Activated CD8-positive, alpha-beta T cell treated with anti-CD3 and anti-CD28 coated beads, Interleukin-2, amount 10 ng/mL, durations not matched to agents 7 days and 5 days (primary cell): ENCODE data around the gene BCAR3. TPM values are rescaled to one million over a fixed set of nuclear protein-coding genes. Genes with fewer than 3 reads are reported as not detected.

ENCODE experiments used
- ATAC-seq: fragments of 150-1000 bp; cut with Tn5 transposase; one replicate; pipeline ENCODE4 v1.10.0; 2021; ENCODE audit warnings: moderate library complexity
- CTCF ChIA-PET: fragments of 350-600 bp; sonication (Branson Sonifier 250); formaldehyde crosslinking; loops from one replicate; lab custom pipeline; 2021; ENCODE audit warnings: antibody characterized with exemption; lab: Charles Lee
- POLR2A ChIA-PET: fragments of 350-600 bp; sonication (Branson Sonifier 250); formaldehyde crosslinking; loops from one replicate; lab custom pipeline; 2021; ENCODE audit warnings: antibody characterized with exemption; lab: Charles Lee
- DNase-seq: peaks from one replicate; pipeline ENCODE4 v3.0.0-alpha.2; 2020
- H3K27ac Mint-ChIP-seq: one replicate; pipeline ENCODE4 v1.8.0; 2021; ENCODE audit warnings: mild to moderate bottlenecking, mixed read lengths
- H3K27me3 Mint-ChIP-seq: one replicate; pipeline ENCODE4 v1.8.0; 2021; ENCODE audit warnings: low read depth, mixed read lengths
- H3K36me3 Mint-ChIP-seq: one replicate; pipeline ENCODE4 v1.8.0; 2021; ENCODE audit warnings: low read depth, mixed read lengths
- H3K4me1 Mint-ChIP-seq: one replicate; pipeline ENCODE4 v1.8.0; 2021; ENCODE audit warnings: low read depth, mixed read lengths
- H3K4me3 Mint-ChIP-seq: one replicate; pipeline ENCODE4 v1.8.0; 2021; ENCODE audit warnings: mild to moderate bottlenecking, mixed read lengths
- H3K9me3 Mint-ChIP-seq: one replicate; pipeline ENCODE4 v1.8.0; 2022; ENCODE audit warnings: mixed read lengths; ENCODE audit not compliant: insufficient read depth
- total RNA-seq, 2 experiments: library from RNA; stranded (reverse); gene quantifications; one replicate each; pipeline ENCODE4 v1.2.3, GENCODE V29; 2021

Gene BCAR3
- total RNA-seq, 2 experiments from 2014 or later: 0.44 to 0.79 TPM

DNA sequence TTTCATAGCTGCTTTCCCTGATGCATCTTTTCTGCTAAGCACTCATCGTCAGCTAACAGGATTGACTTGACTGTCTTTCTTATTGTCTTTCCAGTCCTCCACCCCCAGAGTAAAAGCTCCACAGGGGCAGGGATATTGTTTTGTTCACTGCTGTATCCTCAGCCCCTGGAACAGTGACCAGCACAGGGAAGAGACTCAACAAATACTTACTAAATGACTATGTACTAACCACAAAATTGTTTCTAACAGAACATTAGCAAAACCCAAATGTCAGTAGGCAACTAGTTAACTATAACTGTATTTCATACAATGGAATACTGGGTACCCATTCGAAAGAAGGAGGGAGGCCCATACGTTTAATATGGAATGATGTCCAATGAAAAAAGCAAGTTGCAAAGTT lies 53.0 kb downstream of the BCAR3 start:
- ChIA-PET POLR2A (no interaction called here), CTCF (interaction anchor here (0.7 to 17.0 kb wide), 31 partner anchors 11 to 325 kb away, joined by 3 to 273 read pairs (median 5); partner anchors contain the start of genes DNTTIP2 and GCLM)
- H3K4me3 Mint-ChIP-seq: no peak overlapping the region
- no peaks in the 10 kb centered on the region for H3K36me3 Mint-ChIP-seq
- DNase-seq: no peak
- H3K9me3 Mint-ChIP-seq: no peaks in the 10 kb centered on the region
- no peak for ATAC-seq
- no peak overlapping the region for H3K27ac Mint-ChIP-seq
- peaks cover 6% of the 10 kb centered on the region for H3K27me3 Mint-ChIP-seq
- H3K4me1 Mint-ChIP-seq: no peaks in the 10 kb centered on the region

DNA sequence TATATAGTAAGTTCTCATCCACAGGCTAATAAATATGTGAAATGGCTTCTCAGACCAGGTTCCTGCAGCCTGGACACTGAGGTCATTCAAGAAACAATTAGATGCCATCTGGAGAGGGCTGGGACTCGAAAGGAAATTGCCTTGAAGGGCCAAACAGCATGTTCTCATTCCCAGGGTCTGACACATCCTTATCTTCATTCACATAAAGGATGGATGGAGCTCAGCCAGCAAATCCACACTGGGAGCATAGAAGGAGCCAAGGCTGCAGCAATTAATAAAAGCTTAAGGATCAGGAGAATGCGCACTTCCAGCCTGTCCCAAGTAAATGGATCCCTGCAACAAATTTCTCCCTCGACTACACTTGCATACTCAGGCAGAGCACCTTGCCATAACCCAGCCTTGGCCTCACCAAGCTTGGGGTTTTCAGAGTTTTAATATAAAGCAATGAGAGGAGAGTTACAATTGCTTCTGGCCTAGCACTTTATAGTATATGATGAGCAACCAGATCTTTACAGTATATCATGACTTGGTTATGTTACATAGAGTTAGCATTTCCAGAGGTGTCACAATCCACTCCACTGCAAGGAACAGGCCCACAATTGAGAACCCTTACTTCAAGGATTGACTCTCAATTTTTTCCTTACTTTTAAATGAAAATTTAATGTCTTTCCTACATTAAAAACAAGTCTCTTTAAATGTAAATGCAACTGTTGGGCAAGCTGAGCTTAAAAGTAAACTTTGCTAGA lies 55.9 kb downstream of the BCAR3 start:
- H3K4me3 Mint-ChIP-seq: no peak overlapping the region
- peaks cover 6% of the 10 kb centered on the region for H3K27me3 Mint-ChIP-seq
- no peaks in the 10 kb centered on the region for H3K36me3 Mint-ChIP-seq
- no peaks in the 10 kb centered on the region for H3K9me3 Mint-ChIP-seq
- H3K4me1 Mint-ChIP-seq: no peaks in the 10 kb centered on the region
- ATAC-seq (no peak), DNase-seq (no peak)
- POLR2A ChIA-PET: no interaction called here
- no peak overlapping the region for H3K27ac Mint-ChIP-seq
- CTCF ChIA-PET: interaction anchor here (0.9 to 17.0 kb wide), 3 partner anchors 189 to 321 kb away, joined by 3 to 273 read pairs (median 10); no protein-coding TSS in a partner anchor

DNA sequence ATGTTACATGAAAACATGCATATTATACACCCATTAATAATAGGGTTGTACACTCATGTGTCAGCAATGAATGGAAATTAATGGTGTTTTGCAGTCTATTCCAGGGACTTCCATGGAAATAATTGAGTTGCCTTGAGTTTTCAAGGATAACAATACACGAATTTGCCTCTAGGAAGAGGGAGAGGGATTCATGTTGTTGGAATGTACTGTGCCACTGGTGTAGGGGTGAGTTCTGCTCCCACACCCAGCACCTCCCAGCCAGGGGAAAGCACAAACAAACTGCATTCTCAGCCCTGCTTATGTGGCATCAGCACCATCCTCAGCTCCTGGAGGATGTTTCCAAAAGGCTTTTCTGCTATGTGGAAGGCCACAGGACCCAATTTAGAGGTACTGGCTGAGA lies 57.8 kb downstream of the BCAR3 start:
- ChIA-PET POLR2A (no interaction called here), CTCF (interaction anchor here (3.0 to 17.0 kb wide), 2 partner anchors 191 to 220 kb away, joined by 10 to 273 read pairs; no protein-coding TSS in a partner anchor)
- Mint-ChIP-seq H3K4me3 (no peak overlapping the region), H3K36me3 (no peaks in the 10 kb centered on the region), H3K9me3 (no peaks in the 10 kb centered on the region), H3K27me3 (peaks cover 6% of the 10 kb centered on the region), H3K4me1 (no peaks in the 10 kb centered on the region), H3K27ac (no peak overlapping the region)
- DNase-seq (no peak), ATAC-seq (no peak)

DNA sequence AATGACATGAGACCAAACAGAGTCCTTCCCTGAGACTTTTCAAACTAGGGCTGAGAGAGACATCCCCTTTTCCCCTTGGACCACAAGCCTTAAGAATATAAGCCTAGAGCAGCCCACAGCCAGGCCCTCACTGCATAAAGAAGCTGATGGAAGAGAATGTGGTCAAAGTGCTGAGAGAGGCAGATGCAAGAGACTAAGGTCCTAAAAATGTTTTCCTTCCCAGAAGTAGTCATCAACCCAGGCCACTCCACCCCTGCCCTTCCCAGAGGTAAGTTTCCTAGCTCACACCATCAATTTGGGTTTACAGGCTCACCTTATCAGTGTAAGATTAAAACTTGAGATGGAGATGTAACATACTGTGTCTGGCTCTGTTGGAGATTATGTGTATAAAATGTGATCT lies 58.2 kb downstream of the BCAR3 start:
- CTCF ChIA-PET: interaction anchor here (3.0 to 17.0 kb wide), 2 partner anchors 191 to 221 kb away, joined by 10 to 273 read pairs; no protein-coding TSS in a partner anchor
- Mint-ChIP-seq H3K27me3 (peaks cover 3% of the 10 kb centered on the region), H3K36me3 (no peaks in the 10 kb centered on the region), H3K4me3 (no peak overlapping the region), H3K4me1 (no peaks in the 10 kb centered on the region), H3K27ac (no peak overlapping the region), H3K9me3 (no peaks in the 10 kb centered on the region)
- DNase-seq (no peak), ATAC-seq (no peak)
- POLR2A ChIA-PET: no interaction called here

DNA sequence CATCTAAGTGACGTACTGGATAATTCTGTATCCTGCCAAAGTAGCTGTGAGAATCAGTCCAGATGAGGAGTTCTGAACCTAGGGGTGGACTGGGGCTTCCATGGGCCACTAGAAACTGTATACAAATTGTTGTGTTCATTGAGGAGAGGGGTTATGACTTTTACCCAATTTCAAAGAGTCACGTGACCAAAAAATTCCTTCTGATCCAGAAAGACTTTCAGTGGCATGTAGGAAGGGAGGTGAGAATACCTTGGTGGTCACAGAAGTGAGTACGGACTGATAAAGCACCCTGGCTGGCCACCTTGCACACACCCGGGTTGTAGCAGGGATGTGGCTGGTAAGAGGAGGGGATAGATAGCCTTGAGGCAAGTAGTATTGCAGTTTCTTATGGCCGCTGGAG lies 60.4 kb downstream of the BCAR3 start:
- CTCF ChIA-PET: interaction anchor here (2.5 kb wide), 1 partner anchor 223 kb away, joined by 9 read pairs; no protein-coding TSS in a partner anchor
- POLR2A ChIA-PET: no interaction called here
- ATAC-seq: no peak
- Mint-ChIP-seq H3K9me3 (no peaks in the 10 kb centered on the region), H3K36me3 (no peaks in the 10 kb centered on the region), H3K4me1 (no peaks in the 10 kb centered on the region), H3K27me3 (no peaks in the 10 kb centered on the region), H3K27ac (no peak overlapping the region), H3K4me3 (no peak overlapping the region)
- no peak for DNase-seq

DNA sequence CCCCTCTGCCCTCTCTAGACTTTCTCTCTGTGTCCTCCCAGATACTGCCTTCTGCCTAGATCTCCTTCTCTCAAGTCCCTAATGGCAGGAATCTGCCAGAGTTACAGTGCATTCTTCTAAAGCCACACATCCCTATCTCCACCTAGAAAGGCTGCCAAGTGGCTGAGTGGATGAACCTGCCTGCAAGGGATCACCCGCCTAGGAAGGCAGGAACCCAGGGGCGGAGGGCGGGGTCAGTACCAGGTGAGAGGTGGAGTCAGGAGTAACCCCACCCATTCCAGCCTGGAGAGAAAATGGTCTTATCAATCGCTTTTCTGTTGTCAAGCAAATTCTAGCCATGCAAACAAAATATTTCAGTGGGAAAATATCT lies 60.8 kb downstream of the BCAR3 start:
- H3K27me3 Mint-ChIP-seq: no peaks in the 10 kb centered on the region
- H3K4me1 Mint-ChIP-seq: no peaks in the 10 kb centered on the region
- ChIA-PET CTCF (interaction anchor here (2.5 kb wide), 1 partner anchor 223 kb away, joined by 9 read pairs; no protein-coding TSS in a partner anchor), POLR2A (no interaction called here)
- no peak for ATAC-seq
- H3K36me3 Mint-ChIP-seq: no peaks in the 10 kb centered on the region
- H3K4me3 Mint-ChIP-seq: no peak overlapping the region
- DNase-seq: no peak
- no peaks in the 10 kb centered on the region for H3K9me3 Mint-ChIP-seq
- no peak overlapping the region for H3K27ac Mint-ChIP-seq

DNA sequence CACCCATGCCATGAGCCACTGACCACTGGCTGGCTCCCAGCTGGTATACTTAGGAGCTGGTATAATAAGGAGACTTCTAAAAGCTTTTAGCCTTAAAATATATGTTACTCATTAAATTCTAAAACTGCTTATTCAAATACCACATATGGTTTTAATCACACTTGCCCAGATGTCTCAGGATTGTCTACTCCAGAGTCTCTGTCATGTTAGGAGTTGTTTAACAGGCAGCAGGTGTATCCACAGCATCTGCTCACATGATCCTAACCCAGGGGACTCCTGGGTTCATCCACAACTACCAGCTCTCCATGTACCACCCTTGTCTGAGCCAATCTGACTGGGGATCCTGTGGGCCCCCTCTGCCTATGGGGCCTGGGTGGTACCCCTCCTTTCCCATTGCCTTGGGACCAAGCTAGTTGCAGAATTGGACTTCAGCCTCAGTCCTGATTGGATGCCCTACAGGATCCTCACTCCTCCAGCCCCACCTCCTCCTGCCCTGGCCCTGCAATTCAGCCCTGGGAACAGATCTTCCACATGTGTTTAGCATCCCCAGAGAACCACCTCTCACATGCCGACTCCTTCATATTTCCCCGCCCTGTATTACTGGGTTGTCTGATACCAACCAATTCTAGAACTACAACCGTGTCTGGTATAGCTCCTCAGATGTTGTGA lies 61.3 kb downstream of the BCAR3 start:
- H3K4me3 Mint-ChIP-seq: no peak overlapping the region
- ATAC-seq: no peak
- H3K9me3 Mint-ChIP-seq: no peaks in the 10 kb centered on the region
- no peaks in the 10 kb centered on the region for H3K27me3 Mint-ChIP-seq
- ChIA-PET CTCF (interaction anchor here (1.0 to 2.5 kb wide), 6 partner anchors 9 to 316 kb away, joined by 3 to 9 read pairs (median 6); no protein-coding TSS in a partner anchor), POLR2A (no interaction called here)
- no peak for DNase-seq
- H3K4me1 Mint-ChIP-seq: peaks cover 4% of the 10 kb centered on the region
- H3K27ac Mint-ChIP-seq: no peak overlapping the region
- no peaks in the 10 kb centered on the region for H3K36me3 Mint-ChIP-seq

DNA sequence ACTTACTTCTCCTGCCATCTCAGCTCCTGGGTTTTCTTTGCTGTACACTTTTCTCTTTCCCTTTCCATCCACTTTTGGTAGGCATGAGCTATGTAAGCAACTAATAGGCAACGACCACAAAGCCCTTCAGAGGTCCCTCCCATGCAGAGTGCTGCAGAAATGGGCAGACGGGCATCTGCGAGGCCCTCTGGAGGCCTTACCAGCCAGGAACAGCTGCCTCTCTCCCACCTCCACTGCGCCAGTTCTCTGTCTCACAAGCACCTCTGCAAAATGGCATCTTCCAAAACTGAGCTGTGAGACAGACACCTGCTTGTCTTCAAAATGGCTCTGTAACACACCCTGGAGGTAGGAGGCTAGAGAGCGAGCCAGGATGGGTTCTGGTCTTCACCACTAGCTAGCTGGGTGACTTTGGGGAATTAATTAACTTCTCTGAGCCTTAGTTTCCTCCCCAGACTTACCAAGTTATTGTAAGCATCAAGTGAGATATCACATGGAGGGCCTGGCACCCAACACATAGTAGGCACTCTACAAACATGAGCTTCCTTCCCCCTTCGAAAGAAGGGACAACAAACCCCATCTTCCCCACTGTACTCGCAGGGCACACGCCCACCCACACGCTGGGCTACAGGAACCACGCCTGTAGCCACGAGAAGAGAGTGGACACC lies 62.0 kb downstream of the BCAR3 start:
- DNase-seq (no peak), ATAC-seq (no peak)
- peaks cover 9% of the 10 kb centered on the region for H3K4me1 Mint-ChIP-seq
- no peaks in the 10 kb centered on the region for H3K36me3 Mint-ChIP-seq
- no peak overlapping the region for H3K4me3 Mint-ChIP-seq
- CTCF ChIA-PET: interaction anchor here (1.0 to 2.5 kb wide), 6 partner anchors 10 to 315 kb away, joined by 3 to 9 read pairs (median 6); no protein-coding TSS in a partner anchor
- H3K9me3 Mint-ChIP-seq: no peaks in the 10 kb centered on the region
- peaks cover 1% of the 10 kb centered on the region for H3K27me3 Mint-ChIP-seq
- no peak overlapping the region for H3K27ac Mint-ChIP-seq
- POLR2A ChIA-PET: no interaction called here

DNA sequence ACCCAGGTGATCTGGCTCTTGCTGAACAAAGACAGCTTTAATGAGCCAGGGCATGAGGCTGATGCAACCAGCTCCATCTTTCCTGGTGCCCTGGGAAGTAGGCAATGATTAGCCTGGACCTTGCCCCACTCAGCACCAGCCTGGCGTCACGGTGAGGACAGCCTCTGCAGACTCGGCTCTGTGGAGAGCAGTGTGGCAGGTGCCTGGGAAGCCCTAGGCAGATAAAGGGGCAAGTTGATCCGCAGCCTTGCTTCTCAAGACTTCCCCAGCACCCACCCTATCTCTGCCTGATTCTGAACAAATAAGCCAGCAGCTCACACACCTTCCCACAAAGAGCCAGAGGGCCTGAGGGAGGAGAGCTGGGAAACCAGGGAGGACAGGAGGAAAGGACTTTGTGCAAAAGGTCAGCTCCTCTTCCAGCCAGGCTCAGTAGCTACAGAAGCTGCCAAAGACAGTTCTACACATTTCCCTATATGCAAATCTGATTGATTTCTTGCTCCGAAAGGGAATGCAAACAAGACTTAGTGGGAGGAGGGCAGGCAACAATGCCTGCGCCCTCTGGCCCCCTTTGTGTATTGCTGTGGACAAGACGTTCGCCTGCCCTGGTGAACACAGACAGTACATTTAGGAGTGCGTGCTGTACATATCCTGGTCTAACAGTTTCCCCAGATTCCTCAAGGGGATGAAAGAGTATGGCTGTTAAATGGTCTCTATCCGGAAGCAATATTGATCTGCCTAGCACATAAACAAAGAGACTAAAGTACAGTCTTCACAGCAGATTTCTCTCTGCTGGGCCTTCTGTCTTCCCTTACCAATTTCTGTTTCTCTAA lies 63.8 kb downstream of the BCAR3 start:
- ChIA-PET POLR2A (no interaction called here), CTCF (interaction anchor here (1.6 to 2.1 kb wide), 3 partner anchors 9 to 15 kb away, joined by 3 to 12 read pairs (median 4); no protein-coding TSS in a partner anchor)
- Mint-ChIP-seq H3K4me3 (no peak overlapping the region), H3K9me3 (no peaks in the 10 kb centered on the region), H3K27me3 (peaks cover 2% of the 10 kb centered on the region), H3K36me3 (no peaks in the 10 kb centered on the region), H3K27ac (no peak overlapping the region), H3K4me1 (peaks cover 9% of the 10 kb centered on the region)
- no peak for DNase-seq
- ATAC-seq: no peak

DNA sequence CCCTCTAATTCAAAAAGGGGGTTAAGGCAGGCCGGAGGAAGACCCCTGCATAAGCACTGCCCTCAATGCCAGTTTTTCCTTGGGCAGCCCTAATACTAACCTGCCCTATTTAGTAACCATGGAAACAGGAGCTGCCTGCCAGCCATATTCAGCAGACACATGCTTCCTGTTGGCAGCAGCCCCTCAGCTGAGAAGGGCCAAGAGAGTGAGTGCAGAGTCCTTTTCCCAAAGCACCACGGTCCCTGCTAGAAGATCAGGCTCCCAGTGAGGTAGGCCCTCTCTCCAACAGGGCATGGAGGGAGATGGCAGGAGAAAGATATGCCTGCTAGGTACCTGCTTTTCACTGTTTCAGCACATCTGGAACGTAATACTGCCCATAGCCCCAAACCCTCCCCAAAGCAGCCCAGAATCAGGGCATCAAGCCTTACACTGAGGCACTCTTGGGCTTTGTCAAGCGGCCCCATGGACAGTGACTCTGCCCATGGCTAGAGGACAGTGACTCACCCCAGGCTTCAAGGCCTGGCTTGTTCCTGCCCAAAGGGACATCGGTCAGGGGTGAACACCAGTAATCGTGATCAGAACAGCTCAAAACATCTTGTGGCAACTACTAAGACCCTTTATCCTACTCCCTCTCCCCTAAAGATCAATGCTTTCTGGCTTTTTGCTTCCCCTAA lies 64.5 kb downstream of the BCAR3 start:
- H3K27ac Mint-ChIP-seq: no peak overlapping the region
- H3K4me3 Mint-ChIP-seq: no peak overlapping the region
- ChIA-PET POLR2A (no interaction called here), CTCF (interaction anchor here (1.6 to 2.1 kb wide), 3 partner anchors 10 to 16 kb away, joined by 3 to 12 read pairs (median 4); no protein-coding TSS in a partner anchor)
- ATAC-seq (no peak), DNase-seq (no peak)
- H3K4me1 Mint-ChIP-seq: peaks cover 9% of the 10 kb centered on the region
- H3K36me3 Mint-ChIP-seq: no peaks in the 10 kb centered on the region
- H3K27me3 Mint-ChIP-seq: peaks cover 2% of the 10 kb centered on the region
- H3K9me3 Mint-ChIP-seq: no peaks in the 10 kb centered on the region
